SW 1271 (cell line): Measurements from ENCODE around the gene TTLL4.

Source experiments
- DNase-seq, 2 experiments: peaks; one replicate each; lab custom pipeline; 2025; lab: John Stamatoyannopoulos, UW

TTLL4 gene

DNA sequence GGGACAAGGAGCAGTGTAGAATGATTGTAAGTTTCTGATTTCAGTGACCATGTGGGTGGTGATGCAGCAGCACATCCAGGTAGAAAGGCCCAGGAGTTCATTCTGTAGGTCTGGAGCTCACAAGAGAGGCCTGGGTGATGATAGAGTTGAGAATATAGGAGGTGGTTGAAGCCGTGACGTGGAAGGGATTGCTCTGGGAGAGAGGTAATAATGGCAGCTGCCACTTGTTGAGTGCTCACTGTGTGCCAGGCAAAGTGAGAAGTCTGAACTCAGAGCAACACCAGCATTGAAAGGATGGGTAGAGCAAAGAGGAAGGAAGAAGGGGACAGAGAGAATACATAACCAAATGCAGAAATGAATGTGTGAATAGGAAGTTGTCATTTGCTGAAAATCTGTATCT is 3.3 kb downstream of the TTLL4 start:
- DNase-seq: no peak

DNA sequence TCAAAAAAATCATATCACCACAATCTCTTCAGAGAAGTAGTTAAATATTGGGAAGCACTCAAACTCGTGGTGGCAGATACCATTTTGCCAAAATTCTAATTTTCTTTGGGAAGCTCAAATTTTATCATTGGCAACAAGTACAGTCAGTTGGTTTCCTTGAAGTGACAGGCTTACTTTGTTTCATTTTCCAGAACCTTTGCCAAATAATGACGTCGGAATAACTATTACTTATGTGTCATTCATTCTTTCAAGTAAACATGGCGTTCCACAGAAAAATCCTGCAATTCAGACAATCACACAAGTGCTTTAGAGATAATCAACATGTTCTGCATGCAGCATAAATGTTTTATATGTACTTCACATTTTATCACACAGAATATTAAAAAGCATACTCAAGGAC is 5.4 kb downstream of the TTLL4 start:
- DNase-seq: no peak

- no peak for DNase-seq
Observed at GRCh38 chr2:218717262-218717661, 6.6 kb downstream of the TTLL4 start.

GRCh38 chr2:218718058-218718457 is 7.4 kb downstream of the TTLL4 start:
- DNase-seq: no peak

DNA sequence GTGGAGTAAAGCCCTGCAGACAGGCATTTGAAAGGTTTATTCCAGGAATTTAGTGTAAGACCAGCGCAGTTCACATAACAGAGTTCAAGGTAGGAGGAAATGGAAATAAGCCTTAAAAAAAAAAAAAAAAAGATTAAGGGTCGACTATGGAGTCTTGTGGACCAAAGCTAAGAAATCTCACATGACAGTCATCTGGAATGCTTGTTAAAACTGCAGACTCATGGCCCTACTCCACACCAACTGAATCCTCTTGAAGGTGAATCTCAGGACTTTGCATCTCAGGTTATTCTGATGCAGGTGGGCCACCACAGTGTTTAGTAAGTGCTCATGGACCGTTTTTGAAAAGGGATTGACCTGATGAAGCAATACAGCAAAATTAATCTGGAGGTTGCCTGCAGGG is 8.8 kb downstream of the TTLL4 start:
- no peak for DNase-seq

- DNase-seq: no peak
Observed at GRCh38 chr2:218720048-218721041, 9.7 kb downstream of the TTLL4 start.

DNA sequence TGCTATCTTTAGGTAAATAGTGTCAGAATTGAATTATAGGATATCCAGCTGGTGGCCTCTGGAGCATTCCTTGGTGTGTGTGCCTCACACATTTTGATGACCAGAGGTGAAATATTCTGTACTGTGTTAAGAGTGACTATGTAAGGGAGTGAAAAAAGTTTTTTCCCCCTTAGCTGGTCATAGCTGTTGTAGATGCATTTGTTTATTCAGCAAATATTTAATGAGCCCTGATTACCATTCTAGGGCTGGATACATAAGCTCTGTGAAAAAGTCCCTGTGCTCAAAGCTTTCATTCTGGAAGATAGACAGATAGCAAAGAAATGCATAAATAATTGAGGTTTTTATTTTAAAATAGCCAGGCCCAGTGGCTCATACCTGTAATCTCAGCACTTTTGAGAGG is 10.9 kb downstream of the TTLL4 start:
- no peak for DNase-seq

DNA sequence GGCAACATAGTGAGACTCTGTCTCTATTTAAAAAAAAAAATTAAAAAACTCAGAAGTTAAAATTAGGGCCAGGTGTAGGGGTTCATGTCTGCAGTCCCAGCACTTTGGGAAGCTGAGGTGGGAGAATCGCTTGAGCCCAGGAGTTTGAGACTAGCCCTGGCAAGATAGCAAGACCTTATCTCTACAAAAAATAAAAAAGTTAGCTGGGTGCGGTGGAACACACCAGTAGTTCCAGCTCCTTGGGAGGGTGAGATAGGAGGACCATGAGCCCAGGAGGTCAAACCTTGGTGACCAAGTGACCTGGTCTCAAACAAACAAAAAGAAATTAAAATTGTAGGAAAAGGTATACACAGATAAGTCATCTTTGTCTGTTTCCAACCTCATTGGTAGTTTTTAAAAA is 11.3 kb downstream of the TTLL4 start:
- DNase-seq: no peak

DNA sequence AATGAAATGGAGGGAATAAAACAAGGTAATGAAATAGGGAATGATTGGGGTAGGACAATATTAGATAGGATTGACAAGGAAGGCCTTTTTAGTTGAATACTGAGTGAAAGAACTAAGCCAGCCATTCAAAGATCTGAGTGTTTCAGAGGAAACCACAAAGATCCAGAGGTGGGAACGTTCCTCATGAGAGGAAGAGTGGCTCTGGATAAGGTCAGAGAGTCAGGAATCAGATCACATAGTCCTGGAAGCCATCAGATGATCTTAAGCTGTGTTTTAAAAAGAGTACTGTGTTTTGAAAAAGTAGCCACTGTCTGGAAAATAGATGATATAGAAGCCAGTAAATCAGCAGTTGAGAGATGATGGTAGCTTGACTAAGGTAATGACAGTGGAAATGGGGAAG is 11.8 kb downstream of the TTLL4 start:
- no peak for DNase-seq

- DNase-seq: no peak
Observed at GRCh38 chr2:218722876-218723785, 12.5 kb downstream of the TTLL4 start.

DNA sequence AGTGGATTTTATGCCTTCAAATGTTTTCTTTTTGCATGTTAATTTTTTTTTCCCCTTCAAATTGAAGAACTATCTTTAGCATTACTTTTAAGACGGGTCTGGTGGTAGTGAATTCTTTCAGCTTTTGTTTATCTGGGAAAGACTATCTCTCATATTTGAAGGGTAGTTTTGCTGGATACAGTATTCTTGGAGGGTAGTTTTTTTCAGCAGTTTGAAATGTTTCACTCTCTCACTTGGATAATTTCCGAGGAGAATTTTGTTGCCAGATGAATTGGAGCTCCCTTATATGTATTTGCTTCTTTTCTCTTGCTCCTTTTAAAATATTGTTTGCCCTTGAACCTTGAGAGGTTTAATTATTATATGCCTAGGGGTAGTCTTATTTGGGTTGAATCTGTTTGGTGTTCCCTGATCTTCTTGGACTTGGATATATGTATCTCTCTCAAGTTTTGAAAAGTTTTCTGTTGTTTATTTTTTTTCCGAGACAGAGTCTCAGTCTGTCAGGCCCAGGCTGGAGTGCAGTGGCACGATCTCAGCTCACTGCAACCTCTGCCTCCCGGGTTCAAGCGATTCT is 15.5 kb downstream of the TTLL4 start:
- no peak for DNase-seq

DNA sequence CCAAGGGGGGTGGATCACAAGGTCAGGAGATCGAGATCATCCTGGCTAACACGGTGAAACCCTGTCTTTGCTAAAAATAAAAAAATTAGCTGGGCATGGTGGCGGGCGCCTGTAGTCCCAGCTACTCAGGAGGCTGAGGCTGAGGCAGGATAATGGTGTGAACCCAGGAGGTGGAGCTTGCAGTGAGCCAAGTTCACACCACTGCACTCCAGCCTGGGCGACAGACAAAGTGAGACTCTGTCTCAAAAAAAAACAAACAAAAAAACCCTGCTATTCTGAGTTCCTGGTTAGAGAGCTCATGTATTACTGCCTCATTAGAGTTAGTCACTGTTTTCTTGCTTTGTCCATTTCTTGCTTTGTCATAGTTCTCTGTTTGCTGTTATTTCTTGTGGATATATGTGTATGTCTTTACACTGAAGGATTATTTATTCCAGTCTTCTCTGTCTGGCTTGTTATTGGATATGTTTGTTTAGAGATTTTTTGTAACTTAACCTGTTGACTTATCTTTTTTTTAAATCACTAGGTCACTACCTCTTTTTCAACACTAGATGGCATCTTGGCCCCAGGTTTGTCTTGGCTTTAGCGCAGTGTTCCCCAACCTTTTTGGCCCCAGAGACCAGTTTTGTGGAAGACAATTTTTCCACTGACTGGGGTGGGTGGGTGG is 17.0 kb downstream of the TTLL4 start:
- peak in 1 of 2 experiments; percentile 42 for DNase-seq

- no peak for DNase-seq
Observed at GRCh38 chr2:218729640-218730039, 19.0 kb downstream of the TTLL4 start.

- DNase-seq: no peak
Observed at GRCh38 chr2:218732052-218732760, 21.6 kb downstream of the TTLL4 start.

DNA sequence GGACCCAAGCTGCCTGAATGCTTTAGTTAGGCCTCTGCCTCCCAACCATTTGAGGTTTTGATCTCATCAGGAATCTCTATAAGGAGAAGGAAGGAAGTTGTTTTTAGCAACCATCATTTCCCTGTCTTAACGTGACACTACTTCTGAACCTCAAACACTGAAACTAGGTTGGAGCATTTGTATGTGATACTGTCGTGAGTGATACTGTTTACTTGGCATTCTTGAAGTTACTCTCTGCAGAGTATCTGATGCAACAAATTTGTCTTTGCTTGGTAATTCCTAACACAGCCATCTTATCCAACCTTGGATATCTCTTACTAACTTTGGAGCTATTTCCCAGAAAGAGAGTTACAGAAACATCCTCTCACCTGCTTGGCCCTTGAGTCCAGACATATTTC is 22.1 kb downstream of the TTLL4 start:
- DNase-seq: no peak

DNA sequence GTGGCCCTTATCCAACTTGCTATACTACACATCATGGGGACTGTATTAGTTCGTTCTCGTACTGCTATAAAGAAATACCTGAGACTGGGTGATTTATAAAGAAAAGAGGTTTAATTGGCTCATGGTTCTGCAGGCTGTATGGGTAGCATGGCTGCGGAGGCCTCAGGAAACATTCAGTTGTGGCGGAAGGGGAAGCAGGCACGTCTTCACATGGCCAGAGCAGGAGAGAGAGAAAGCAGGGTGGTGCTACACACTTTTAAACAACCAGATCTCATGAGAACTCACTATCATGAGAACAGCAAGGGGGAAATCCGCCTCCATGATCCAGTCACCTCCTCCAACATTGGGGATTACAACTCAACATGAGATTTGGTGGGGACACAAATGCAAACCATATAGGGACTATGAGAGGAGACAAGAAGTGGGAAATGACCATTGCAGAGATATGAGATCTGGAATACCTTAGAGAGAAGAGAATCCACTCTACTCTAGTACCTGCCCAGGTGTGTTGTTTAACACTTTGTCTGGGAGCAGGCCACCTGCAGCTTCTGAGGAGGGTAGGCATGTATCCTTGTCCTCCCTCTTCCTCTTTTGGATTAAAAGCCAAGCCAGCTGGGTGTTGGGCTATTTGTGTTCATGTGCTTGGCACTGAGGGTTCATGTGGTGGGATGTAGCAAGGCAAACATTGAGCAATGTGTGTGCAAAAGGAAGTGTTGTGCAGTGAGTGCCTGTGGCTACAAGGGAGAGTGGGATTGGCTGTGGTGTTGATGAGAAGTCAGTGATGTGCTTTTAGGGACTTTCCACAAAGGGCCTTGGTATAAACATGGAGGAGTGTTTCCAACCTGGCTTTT is 22.8 kb downstream of the TTLL4 start:
- DNase-seq: peak in 1 of 2 experiments; percentile 26

GRCh38 chr2:218734190-218734975 is 23.7 kb downstream of the TTLL4 start:
- DNase-seq: no peak

DNA sequence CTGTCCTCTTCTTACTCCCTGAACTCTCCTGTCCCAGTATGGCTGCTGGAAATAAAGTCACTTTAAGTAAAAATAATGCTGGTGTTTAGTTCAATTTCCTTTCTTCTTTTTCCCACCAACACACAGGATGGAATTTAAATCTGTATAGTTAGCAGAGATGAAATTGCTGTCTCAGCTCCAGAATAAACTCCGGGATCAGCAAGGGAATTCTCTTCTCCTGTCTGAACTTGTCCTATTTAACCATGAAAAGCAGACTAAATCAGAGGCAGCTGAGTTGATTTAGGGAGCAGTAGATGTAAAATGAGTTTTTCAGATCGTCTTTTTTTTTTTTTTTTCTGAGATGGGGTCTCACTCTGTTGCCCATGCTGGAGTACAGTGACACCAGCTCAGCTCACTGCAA is 25.9 kb downstream of the TTLL4 start:
- no peak for DNase-seq

GRCh38 chr2:218743068-218743467 is 32.4 kb downstream of the TTLL4 start:
- DNase-seq: no peak
